Transverse colon (tissue), 4 donors: ENCODE data around the gene SOCS3.

ENCODE experiments used
- CTCF ChIP-seq, 5 experiments: fragments of 200-600 bp in 3 of 5; fragments of 450-650 bp in 2 of 5; sonication (generic) in 3 of 5; IDR thresholded peaks; 1 replicate in 2 of 5; 2 replicates in 3 of 5; pipeline ENCODE4 v1.5.1; 2016 to 2017; ENCODE audit warnings: antibody characterized with exemption in 5 of 5, inconsistent platforms in 3 of 5, mild to moderate bottlenecking in 2 of 5, moderate library complexity in 1 of 5
- EP300 ChIP-seq: sonication (generic); formaldehyde crosslinking; IDR thresholded peaks from one replicate; pipeline ENCODE4 v1.6.1; 2017; ENCODE audit warnings: antibody characterized with exemption, low read depth
- POLR2A ChIP-seq: fragments of 450-650 bp; IDR thresholded peaks from one replicate; pipeline ENCODE4 v1.6.1; 2016; ENCODE audit warnings: antibody characterized with exemption, mild to moderate bottlenecking, moderate library complexity
- POLR2AphosphoS5 ChIP-seq, 3 donors: sonication (generic); formaldehyde crosslinking; IDR thresholded peaks; one replicate each; pipeline ENCODE4 v1.6.1; 2016; ENCODE audit warnings: antibody characterized with exemption in 3 of 3

- no peak for TF ChIP-seq POLR2A
- TF ChIP-seq CTCF (IDR thresholded peaks at IDR 0.05): no peak
- TF ChIP-seq POLR2AphosphoS5 (IDR thresholded peaks at IDR 0.05): no peak
- no peak for TF ChIP-seq EP300
These were observed 18.0 kb upstream of the SOCS3 start for GRCh38 chr17:78377858-78378224.
